Spleen (tissue), 11 donors: Measurements from ENCODE around the gene OIP5. TPM values are rescaled to one million over a fixed set of nuclear protein-coding genes. Genes with fewer than 3 reads are reported as not detected.
A peak's percentile ranks its signal among the peaks of the same experiment; 100 is the strongest.

Experiments used
- DNase-seq: peaks from one replicate; pipeline ENCODE4 v3.0.0-alpha.2; 2020
- H3K27ac ChIP-seq, 8 donors: fragments of 200-600 bp; sonication (generic) in 7 of 8; 1 replicate in 4 of 8; 2 replicates in 4 of 8; pipeline versions ENCODE4 v1.5.0 to v1.8.0; 2016 to 2021; ENCODE audit warnings: inconsistent platforms in 4 of 8, mild to moderate bottlenecking in 4 of 8, moderate library complexity in 1 of 8
- H3K27me3 ChIP-seq, 7 donors: fragments of 200-600 bp; sonication (generic) in 6 of 7; replicated peaks in 1 of 7; 1 replicate in 4 of 7; 2 replicates in 3 of 7; pipeline versions ENCODE4 v1.5.0 to v1.8.0; 2016 to 2021; ENCODE audit warnings: inconsistent platforms in 3 of 7, mild to moderate bottlenecking in 1 of 7
- H3K36me3 ChIP-seq, 6 donors: fragments of 200-600 bp; sonication (generic) in 5 of 6; 1 replicate in 4 of 6; 2 replicates in 2 of 6; pipeline versions ENCODE4 v1.5.0 to v1.8.0; 2016 to 2021; ENCODE audit warnings: inconsistent platforms in 2 of 6
- H3K4me1 ChIP-seq, 6 donors: fragments of 200-600 bp; sonication (generic) in 5 of 6; 1 replicate in 3 of 6; 2 replicates in 3 of 6; pipeline versions ENCODE4 v1.5.0 to v1.8.0; 2016 to 2021; ENCODE audit warnings: inconsistent platforms in 3 of 6
- H3K4me3 ChIP-seq, 8 donors: fragments of 200-600 bp; sonication (generic) in 7 of 8; 1 replicate in 4 of 8; 2 replicates in 4 of 8; pipeline versions ENCODE4 v1.5.0 to v1.8.0; 2016 to 2021; ENCODE audit warnings: inconsistent platforms in 4 of 8, mild to moderate bottlenecking in 4 of 8, moderate library complexity in 2 of 8
- H3K9me3 ChIP-seq, 8 donors: fragments of 200-600 bp; sonication (generic) in 7 of 8; 1 replicate in 4 of 8; 2 replicates in 4 of 8; pipeline versions ENCODE4 v1.5.0 to v1.8.0; 2016 to 2021; ENCODE audit warnings: inconsistent platforms in 4 of 8
- CTCF ChIP-seq, 11 experiments: fragments of 200-600 bp in 7 of 11; fragments of 450-650 bp in 4 of 11; sonication (generic) in 4 of 11; IDR thresholded peaks in 8 of 11; conservative IDR thresholded peaks in 3 of 11; 1 replicate in 7 of 11; 2 replicates in 4 of 11; pipeline versions ENCODE4 v1.4.0 to v1.8.0; 2016 to 2021; ENCODE audit warnings: antibody characterized with exemption in 11 of 11, inconsistent platforms in 4 of 11, mild to moderate bottlenecking in 1 of 11
- POLR2A ChIP-seq, 3 donors: fragments of 450-650 bp; IDR thresholded peaks; one replicate each; pipeline ENCODE4 v1.5.1; 2017; ENCODE audit warnings: antibody characterized with exemption in 3 of 3, mild to moderate bottlenecking in 1 of 3
- POLR2AphosphoS5 ChIP-seq, 3 donors: sonication (generic); formaldehyde crosslinking; IDR thresholded peaks; one replicate each; pipeline ENCODE4 v1.5.1; 2017; ENCODE audit warnings: antibody characterized with exemption in 3 of 3
- whole genome bisulfite sequencing, 5 donors: extraction: QIAGEN DNeasy Blood & Tissue Kit in 3 of 5; methylation state at CpG; one replicate each; pipeline versions ENCODE4 v1.1.5 to v1.1.7; 2013 to 2018; 5-methylcytosine and 5-hydroxymethylcytosine counted together
- intact Hi-C: fragments of 100-400 bp; cut with DNase I; formaldehyde crosslinking; loops from one replicate; pipeline ENCODE4 v1.15.0; 2023; ENCODE audit warnings: low total_unique reads
- polyA plus RNA-seq, 3 donors: library from polyadenylated mRNA; stranded (reverse); fragments of 200-250 nt; gene quantifications; one replicate each; pipeline ENCODE4 v1.2.1, GENCODE V29; 2013
- total RNA-seq, 7 donors: library from RNA; depleted of rRNA in 3 of 7; stranded (reverse); fragments of >200 nt in 3 of 7; fragmentation: NEBNext Ultra II Directional in 4 of 7; extraction: Animal tissue kit (Norgen Biotek cat#: 25700) in 4 of 7; gene quantifications; one replicate each; pipeline versions ENCODE4 v1.1.0 to v1.2.1, GENCODE V29; 2016 to 2021
- donor health status: healthy with polysubstance abuse.
- donor health status: DM: no; HTN: no; CAD: no; lungs with moderate emphysema.
- donor health status: DM: no; HTN: no; CAD: no.
- donor health status: Bipolar disorder and iron deficiency.
- donor health status: healthy.
- donor health status: DM: no; HTN: no; CAD: no.
- donor health status: DM: yes; HTN: yes; CAD: no.

The OIP5 gene
- total and polyA plus RNA-seq, 10 donors, result 1.1 to 6.0 (median 2.3) TPM; not detected in 1

GRCh38 chr15:41259546-41260189, 72.7 kb downstream of the OIP5 start:
- intact Hi-C loops, result no loop called here
- Histone ChIP-seq H3K4me3 (no peak overlapping the region), H3K27me3 (no peaks in the 10 kb centered on the region), H3K27ac (peak overlapping the region in 3 of 8 donors; percentile 38 to 55 (median 45)), H3K9me3 (no peaks in the 10 kb centered on the region), H3K36me3 (peaks cover 0 to 71% (median 21%) of the 10 kb centered on the region in 6 donors), H3K4me1 (peaks cover 0 to 42% (median 16%) of the 10 kb centered on the region in 6 donors)
- DNase-seq, result no peak
- TF ChIP-seq POLR2AphosphoS5 (IDR thresholded peaks at IDR 0.05), result no peak
- TF ChIP-seq CTCF (IDR thresholded peaks at IDR 0.05 in 8 of 11, conservative IDR thresholded peaks at IDR 0.05 in 3 of 11), result no peak
- no peak for TF ChIP-seq POLR2A (IDR thresholded peaks at IDR 0.05)
- 78 to 83% (median 82%) methylated on average over 12 of the region's 12 CpGs for WGBS, 5 donors

Other genes with a start within 250 kb of the OIP5 start
- 10 to 100 TPM; 24.2 to 39.4 (median 27.2) TPM for gene INO80, start 216.3 kb downstream of the OIP5 start, total RNA-seq
- 1 to 10 TPM; 5.2 to 9.0 (median 5.6) TPM for gene INO80, start 216.3 kb downstream of the OIP5 start, polyA plus RNA-seq
- not detected for gene EXD1, start 101.8 kb downstream of the OIP5 start, total RNA-seq
- not detected for gene EXD1, start 101.8 kb downstream of the OIP5 start, polyA plus RNA-seq
- gene CHP1, start 101.3 kb downstream of the OIP5 start, total RNA-seq, result 100 to 1,000 TPM in 2 of 7 donors, 10 to 100 TPM in 5; 52.2 to 127 (median 60.0) TPM
- 10 to 100 TPM; 12.7 to 19.9 (median 14.5) TPM for gene CHP1, start 101.3 kb downstream of the OIP5 start, polyA plus RNA-seq
- 10 to 100 TPM in 5 of 7 donors, 1 to 10 TPM in 2; 4.7 to 47.5 (median 18.7) TPM for gene NUSAP1, start 290 bp upstream of the OIP5 start, total RNA-seq
- gene NUSAP1, start 290 bp upstream of the OIP5 start, polyA plus RNA-seq, result 10 to 100 TPM in 1 of 3 donors, 1 to 10 TPM in 2; 4.0 to 17.1 (median 6.8) TPM
- 10 to 100 TPM; 12.9 to 19.7 (median 15.9) TPM for gene NDUFAF1, start 69.9 kb upstream of the OIP5 start, total RNA-seq
- gene NDUFAF1, start 69.9 kb upstream of the OIP5 start, polyA plus RNA-seq, result 10 to 100 TPM in 2 of 3 donors, 1 to 10 TPM in 1; 8.9 to 16.8 (median 15.9) TPM
- gene RTF1, start 84.5 kb upstream of the OIP5 start, total RNA-seq, result 10 to 100 TPM; 29.4 to 71.3 (median 39.6) TPM
- gene RTF1, start 84.5 kb upstream of the OIP5 start, polyA plus RNA-seq, result 10 to 100 TPM; 14.2 to 22.5 (median 19.4) TPM
- under 1 TPM in 3 of 7 donors, not detected in 4; 0.17 to 0.51 (median 0.37) TPM for gene ITPKA, start 161.3 kb upstream of the OIP5 start, total RNA-seq
- under 1 TPM; 0.09 to 0.19 (median 0.18) TPM for gene ITPKA, start 161.3 kb upstream of the OIP5 start, polyA plus RNA-seq
- 1 to 10 TPM; 2.0 to 7.0 (median 4.5) TPM for gene LTK, start 181.2 kb upstream of the OIP5 start, total RNA-seq
- gene LTK, start 181.2 kb upstream of the OIP5 start, polyA plus RNA-seq, result 1 to 10 TPM in 2 of 3 donors, under 1 TPM in 1; 0.93 to 5.3 (median 4.5) TPM
- 10 to 100 TPM; 15.8 to 35.9 (median 27.7) TPM for gene RPAP1, start 211.7 kb upstream of the OIP5 start, total RNA-seq
- 10 to 100 TPM in 2 of 3 donors, 1 to 10 TPM in 1; 7.9 to 11.8 (median 10.2) TPM for gene RPAP1, start 211.7 kb upstream of the OIP5 start, polyA plus RNA-seq
- 10 to 100 TPM; 10.9 to 36.2 (median 21.4) TPM for gene TYRO3, start 226.6 kb upstream of the OIP5 start, total RNA-seq
- gene TYRO3, start 226.6 kb upstream of the OIP5 start, polyA plus RNA-seq, result 1 to 10 TPM; 2.6 to 5.7 (median 4.3) TPM